ENCODE data around the gene CELSR1.

CELSR1 gene

DNA sequence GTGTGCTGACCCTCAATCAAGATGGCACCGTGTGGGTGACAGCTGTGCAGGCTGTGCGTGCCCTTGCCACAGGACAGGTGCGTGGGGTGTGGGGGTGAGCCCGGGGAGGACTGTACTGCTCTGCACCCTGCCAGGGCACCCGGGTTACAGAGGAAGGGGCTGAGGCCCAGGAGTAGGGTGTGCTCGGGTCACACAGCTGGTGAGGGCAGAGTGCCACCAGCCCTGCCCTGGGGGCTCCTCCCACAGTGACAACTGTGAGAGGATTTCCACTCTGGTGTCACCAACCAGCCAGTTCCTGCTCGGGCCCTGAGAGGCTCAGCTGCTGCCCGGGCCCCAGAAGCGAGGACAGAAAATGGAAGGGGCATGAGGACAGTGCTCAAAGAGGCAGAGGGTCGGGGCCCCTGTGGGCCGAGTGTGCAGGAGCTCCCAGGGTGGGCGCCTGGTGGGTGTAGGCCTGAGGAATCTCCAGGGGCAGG lies 181.4 kb downstream of the CELSR1 start:
- DNase-seq (ENCODE audit: low read depth in 1 of 2, low spot score in 1 of 2), result no peak

DNA sequence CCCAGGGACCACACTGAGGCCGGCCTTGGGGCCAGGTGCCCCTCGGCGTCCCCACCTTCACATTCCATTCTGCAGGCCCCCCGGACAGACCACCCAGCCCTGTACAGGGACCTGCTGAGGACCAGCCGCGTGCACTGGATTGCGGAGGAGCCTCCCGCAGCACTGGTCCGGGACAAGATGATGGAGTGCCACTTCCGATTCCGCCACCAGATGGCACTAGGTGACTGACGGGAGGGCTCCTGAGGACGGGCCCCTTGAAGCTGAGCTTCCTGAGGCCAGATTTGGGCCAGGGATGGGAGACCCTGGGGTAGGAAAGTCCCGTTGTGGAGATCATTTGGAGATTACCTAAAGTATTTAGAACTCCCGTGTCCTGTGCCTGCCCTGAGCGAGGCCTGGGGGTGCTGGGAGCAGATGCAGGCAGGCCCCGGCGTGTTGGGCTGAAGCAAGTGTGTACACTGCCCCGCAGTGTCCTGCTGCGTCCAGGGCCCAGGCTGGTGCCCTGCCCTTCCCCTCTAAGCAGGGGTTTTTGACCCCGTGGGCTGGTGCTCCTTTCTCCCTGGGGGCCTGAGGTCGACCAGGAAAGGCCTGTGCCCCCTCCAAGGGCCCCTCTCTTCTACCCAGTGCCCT lies 181.9 kb downstream of the CELSR1 start:
- peak; percentile 22 to 47 for DNase-seq (ENCODE audit: low read depth in 1 of 2, low spot score in 1 of 2)

DNA sequence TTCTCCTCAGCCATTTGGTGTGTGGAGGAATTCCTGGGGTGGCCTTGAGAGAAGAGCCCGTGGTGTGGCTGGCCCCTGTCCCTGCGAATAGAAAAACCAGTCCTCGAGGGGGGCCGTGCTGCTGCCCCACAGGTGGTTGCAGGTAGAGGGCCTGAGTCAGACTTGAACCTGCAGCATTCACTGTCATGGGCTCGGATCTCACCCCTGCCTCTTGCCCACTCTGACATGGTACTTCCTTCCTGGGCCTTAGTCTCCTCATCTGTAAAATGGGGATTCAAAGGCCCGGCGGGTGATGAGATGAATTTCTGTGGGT lies 182.5 kb downstream of the CELSR1 start:
- no peak for DNase-seq (ENCODE audit: low read depth in 1 of 2, low spot score in 1 of 2)

DNA sequence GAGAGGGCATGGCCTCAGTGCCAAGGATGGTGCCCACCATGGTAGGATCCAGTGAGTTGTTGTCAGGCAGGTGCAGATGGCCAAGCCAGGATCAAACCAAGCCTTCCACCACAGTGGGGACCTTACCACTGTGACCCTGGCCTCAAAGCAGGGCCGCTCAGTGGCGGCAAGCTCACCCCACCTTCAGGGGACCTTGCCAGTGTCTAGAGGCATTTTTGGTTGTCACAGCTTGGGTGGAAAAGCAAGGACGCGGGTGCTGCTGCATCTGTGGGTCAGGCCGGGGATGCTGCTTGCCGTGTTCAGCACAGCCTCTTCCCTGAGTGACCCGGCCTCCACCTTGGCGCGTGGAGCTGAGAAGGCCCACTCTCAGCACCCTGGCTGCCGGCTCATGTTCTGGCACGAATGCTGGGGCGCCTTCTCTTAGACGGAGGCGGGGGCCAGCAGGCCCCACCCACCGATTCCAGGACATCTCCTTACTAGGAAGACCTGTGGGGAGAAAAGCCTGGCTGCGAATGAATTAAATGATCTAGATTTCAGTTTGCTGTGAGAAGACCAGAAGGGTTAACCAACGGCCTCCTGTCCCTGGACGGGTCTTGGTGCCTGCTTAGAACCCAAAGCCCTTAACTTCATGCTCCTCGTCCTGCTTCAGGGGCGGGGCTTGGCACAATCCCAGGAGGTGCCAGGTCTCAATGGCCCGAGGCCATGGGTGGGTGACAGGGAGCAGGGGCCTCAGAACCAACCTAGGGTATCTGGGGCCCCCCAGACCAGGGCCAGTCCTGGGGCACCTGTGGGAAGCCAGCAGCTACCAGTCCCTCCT lies 183.0 kb downstream of the CELSR1 start:
- DNase-seq (ENCODE audit: low read depth in 1 of 2, low spot score in 1 of 2), result no peak

DNA sequence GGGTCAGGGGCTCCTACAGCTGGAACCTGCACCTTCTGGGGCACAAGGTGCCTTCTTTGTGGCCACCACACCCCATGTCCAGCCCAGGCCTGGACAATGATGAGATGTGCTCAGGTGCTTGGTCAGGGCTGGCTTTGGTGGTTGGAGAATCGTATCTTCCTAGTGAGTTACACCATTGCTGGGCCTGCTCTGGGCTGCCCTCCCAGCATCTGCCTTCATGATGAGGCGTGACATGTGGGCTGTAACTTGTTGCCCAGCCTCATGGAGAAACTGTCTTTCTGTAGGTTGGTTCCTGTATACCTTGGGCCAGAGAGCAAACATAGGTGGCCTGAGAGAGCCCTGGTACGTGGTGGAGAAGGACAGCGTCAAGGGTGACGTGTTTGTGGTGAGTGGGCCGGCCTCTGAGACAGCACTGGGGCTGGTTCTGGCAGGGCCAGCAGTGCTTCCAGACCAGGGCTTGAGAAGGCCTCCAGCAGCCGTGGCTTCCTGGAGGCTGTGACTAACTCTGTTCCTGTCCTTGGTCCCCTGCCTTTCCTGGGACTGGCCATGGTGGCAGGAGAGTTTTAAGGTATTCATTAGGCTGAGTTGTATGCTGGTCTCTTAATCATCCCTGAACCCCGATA lies 183.8 kb downstream of the CELSR1 start:
- no peak for DNase-seq (ENCODE audit: low read depth in 1 of 2, low spot score in 1 of 2)

DNA sequence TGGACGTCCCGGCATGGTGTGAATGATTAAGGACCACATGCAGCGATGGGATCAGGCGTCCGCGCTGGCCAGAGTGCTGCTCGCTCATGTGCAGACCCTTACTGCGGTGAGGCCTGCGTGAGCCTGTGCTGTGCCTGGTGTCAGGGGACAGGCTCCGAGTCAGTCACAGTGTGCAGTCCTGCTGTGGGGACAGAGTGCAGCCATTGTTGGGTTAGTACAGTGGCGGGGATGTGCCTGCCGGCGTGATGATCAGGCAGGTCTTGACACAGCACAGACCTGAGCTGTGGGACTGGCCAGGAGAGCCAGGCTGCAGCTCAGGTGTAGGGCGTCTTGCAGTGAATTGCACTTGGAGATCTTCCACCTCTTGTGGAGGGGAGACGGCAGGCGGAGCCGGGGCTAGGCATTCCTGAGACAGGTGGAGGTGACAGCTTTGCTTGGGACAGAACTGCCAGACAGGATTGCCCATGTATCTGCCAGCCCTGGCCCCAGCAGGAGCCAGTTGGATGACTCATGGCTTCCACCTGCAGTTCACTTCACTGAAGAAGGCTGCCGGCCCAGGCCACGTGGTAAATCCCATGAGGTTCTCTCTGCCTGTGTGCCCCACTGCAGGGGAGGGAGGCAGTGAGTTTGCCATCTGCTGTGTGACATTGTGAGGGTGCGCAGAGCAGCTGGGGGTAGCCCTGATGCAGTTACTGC lies 184.6 kb downstream of the CELSR1 start:
- DNase-seq (ENCODE audit: low read depth in 1 of 2, low spot score in 1 of 2), result no peak

DNA sequence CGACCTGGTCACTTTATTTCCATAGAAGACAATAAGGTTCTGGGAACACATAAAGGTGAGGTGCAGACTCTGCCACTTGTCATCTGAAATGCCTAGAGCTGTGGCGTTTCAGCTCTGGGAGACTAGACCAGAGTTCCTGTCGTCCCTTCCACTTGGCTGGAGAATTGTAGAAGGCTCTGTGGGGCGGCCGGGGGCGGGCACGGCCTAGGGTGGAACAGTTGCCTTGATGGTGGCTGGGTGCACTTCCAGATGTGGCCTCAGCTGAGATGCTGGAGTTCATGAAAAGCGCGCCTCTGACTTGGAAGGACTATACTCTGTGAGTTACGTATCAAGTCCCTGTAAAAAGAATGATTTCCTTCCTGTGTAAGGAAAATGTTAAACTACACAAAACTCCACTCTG lies 185.1 kb downstream of the CELSR1 start:
- DNase-seq (ENCODE audit: low read depth in 1 of 2, low spot score in 1 of 2), result no peak

DNA sequence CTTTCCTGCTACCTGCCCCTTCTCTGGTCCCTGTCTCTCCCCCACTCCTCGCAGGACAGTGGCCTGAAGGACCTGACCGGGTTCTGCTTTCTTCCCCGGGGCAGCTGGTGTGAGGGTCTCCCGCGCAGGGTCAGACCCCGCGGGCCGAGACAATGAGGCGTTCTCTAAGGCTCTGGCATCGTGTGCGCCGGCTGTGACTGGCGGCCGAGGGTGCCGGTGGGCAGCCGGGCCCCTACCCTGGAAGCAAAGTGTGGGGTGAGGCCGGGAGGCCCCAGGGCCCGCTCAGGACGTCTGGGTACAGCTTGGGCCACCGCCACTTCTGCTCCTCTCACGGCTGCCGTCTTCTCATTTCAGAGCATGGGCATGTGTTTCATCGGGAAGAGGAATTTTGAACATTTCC lies 185.7 kb downstream of the CELSR1 start:
- DNase-seq (ENCODE audit: low read depth in 1 of 2, low spot score in 1 of 2), result no peak

DNA sequence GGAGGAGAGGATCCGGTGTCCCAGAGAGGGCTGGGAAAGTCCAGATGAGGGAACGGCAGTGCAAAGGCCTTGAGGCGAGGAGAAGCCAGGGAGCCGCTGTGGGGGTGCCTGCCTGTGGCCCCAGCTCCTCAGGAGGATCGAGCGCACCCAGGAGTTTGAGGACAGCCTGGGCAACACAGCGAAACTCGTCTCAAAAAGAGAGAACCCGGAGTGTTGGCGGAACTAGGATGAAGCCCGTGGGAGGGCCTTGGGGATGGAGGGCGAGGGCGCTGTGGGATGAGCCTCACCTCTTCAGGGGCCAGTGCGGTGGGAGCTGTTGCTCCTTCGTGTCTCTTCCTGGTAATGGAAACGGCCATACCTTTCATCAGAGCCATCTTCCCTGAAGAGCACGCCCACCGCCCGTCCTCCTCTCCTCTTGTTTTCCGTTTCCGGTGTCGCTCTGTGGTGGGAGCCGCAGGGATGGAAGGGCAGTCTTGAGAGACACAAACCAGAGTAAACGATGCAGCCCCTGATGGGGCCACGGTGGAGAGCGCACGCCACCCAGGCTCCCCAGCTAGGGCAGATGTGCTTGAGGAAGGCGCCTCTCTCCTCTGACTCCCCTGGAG lies 186.2 kb downstream of the CELSR1 start:
- DNase-seq (ENCODE audit: low read depth in 1 of 2, low spot score in 1 of 2), result no peak

DNA sequence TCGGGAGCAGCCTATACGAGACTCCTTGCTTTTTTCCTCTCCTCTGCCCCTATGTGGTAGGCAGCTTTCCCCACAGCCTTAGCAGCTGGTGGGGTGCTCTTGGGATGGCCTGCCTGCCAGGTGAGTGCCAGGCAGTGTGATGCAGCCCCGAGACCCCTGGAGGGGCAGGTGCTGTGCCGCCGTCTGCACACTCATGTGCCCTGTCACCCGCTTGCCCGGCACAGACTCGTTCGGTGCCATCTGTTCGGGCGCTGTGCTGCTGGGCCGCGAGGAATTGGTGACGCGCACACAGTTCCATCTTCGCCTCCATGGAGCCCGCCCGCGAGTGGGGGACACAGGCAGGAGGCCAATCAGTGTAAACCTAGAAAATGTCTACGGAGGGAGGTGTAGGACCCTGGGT lies 186.8 kb downstream of the CELSR1 start:
- no peak for DNase-seq (ENCODE audit: low read depth in 1 of 2, low spot score in 1 of 2)

DNA sequence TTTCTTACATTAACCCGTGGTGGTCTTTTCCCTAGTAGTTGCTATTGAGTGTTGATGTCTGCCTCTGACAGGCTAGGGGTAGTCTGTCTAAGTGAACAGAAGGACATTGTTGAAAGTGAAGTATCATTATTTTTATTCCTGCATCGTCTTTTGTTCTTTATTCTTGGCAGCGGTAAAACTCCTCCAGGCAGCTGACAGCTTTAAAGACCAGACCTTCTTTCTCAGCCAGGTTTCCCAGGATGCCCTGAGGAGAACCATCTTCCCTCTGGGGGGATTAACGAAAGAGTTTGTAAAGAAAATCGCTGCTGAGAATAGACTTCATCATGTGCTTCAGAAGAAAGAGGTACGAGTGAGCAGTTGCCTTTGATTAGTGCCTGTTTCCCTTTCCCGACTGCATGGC lies 187.3 kb downstream of the CELSR1 start:
- no peak for DNase-seq (ENCODE audit: low read depth in 1 of 2, low spot score in 1 of 2)

DNA sequence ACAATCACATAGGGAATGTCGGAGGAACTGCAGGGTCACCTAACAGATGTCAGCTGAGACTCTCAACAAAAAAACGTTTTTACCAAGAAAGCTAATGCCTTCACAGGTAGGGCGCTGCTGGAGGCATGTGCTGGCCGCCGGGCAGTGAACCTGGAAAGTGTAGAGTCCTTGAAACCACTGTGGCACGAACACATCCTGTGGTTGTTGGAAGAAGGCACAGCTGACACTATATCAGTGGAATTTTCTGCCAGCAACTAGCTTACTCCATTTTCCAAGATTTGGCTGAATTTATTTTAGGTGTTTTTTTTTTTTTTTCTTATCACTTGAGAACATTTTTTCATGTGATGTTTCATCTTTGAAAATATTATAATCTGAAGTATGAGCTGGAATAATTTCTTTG lies 187.7 kb downstream of the CELSR1 start:
- DNase-seq (ENCODE audit: low read depth in 1 of 2, low spot score in 1 of 2), result no peak

DNA sequence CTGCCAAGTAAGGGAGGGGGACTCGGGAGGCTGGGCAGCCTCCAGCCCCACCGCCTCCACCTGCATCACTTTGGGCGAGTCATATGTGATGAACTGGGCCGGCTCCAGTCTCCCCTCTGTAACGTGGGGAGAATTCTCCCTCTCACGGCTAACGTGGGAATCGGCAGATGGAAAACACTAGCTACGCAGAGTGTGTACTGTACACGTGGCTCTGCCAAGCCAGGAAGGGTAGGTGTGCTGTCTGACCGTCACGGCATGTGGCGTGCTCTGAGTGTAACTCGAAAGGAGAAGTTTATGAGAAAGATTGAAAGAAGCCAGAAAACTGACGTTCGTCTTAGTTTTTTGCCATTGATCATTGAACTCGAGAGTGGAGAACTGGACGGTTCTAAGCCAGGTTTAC lies 188.2 kb downstream of the CELSR1 start:
- DNase-seq (ENCODE audit: low read depth in 1 of 2, low spot score in 1 of 2), result no peak

DNA sequence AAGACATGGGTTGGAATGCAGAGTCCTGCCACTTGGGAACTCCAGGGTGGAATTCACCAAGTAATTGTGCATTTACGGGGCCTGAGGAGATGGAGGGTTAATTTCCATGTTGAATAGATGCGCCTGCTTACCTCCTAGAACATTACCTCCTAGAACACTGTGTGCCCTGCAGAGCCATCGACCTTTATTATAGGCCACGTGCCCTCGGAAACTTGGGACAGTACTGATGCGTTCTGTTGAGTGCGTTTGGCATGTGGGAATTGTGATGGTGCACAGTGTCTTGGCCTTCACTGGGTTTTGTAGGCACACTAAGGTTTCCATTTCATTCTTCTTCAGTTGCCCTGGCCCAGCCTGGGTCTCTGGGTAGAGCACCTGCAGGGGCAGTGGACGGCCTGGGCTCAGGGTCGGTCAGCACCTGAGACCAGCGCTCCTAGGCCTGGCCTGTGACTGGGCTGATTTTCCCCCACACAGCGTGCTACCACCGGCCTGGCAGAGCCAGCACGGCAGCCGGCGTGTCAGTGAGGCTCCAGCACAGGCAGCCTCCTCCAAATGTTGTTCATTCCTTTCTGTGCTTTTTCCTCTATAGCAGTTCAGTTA lies 189.2 kb downstream of the CELSR1 start:
- DNase-seq (ENCODE audit: low read depth in 1 of 2, low spot score in 1 of 2), result no peak

DNA sequence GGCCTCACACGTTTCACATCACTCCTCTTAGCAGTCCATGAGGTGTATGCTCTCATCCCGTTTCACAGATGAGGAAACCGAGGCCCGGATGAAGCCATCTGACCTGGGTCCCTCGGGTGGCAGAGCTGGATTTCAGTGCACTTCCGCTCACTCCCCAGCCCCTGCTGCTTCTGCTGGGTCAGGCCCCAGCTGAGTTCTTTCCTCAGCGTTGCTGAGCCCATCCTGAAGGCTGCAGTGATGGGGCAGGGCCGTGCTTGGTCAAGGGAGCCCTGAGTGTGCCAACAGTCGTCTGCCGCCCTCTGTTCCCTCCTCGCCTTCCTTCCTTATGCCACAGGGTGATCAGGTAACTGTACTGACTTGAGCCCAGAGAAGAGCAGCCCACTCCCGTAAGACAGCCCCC lies 189.8 kb downstream of the CELSR1 start:
- no peak for DNase-seq (ENCODE audit: low read depth in 1 of 2, low spot score in 1 of 2)

DNA sequence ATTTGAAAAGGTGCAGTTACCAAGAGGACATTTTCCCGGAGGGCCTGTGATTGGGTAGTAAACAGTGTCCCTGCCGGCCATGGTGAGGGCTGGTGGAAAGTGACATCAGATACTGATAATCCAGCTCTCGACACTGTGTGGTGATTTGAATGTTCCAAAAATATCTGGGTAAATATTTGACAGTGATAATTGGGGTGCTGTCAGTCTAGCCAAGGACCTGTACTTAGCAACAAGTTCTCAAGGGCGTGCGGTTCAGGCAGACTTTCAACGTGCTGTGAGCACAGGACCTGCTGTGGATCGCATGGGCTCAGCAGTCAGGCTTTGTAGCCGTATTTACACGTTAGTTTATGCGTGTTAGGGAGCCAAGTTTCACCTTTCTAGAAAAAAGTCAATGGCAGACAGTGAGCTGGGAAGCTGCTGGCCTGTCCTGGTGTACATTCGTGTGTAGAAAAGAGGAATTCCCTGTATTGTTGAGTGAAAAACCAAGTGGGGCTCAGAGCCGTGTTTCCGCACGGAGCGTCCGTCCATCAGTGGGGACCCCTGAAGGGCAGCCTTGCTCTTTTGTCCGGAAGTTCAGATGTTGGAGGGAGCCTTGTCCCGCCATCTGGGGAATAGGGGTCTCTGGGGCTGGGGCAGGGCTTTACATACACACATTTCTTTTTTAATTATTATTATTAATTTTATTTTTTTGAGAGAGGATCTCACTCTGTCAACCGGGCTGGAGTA lies 190.6 kb downstream of the CELSR1 start:
- no peak for DNase-seq (ENCODE audit: low read depth in 1 of 2, low spot score in 1 of 2)

DNA sequence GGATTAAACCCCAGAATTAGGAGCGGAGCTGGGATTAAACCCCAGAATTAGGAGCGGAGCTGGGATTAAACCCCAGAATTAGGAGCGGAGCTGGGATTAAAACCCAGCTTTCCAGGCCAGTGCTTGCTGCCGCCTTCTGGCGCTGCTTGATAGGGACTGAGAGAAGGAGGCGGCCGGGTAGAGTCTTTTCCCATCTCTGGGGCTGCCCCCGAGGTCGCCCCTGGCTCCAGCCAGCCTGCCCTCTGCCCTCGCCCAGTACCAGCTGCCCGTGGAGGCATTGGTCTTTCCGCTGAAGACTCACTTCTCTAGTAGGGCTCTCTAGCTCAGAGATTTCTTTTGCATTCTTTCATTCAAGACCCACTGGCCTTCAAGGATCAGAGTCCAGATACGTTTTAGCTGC lies 196.7 kb downstream of the CELSR1 start:
- DNase-seq (ENCODE audit: low read depth in 1 of 2, low spot score in 1 of 2), result no peak

DNA sequence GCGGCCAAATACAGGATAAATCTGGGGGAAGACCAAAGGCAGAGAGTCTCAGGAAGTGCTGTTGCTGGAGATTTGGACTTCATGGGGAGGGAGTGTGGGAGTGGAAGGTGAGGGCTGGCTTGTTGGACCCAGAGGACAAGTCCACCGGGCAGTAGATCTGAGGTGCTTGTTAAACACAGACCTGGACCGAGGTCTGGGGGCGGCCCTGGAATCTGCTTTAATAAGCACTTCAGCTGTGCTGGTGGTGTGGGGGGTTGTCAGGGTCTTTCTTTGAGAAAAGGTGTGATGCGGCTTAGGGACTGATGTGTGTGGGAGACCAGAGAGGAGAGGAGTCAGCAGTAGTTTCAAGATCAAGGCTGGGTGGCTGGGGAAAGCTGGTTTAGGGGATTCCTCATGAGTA lies 197.5 kb downstream of the CELSR1 start:
- DNase-seq (ENCODE audit: low read depth in 1 of 2, low spot score in 1 of 2), result no peak

DNA sequence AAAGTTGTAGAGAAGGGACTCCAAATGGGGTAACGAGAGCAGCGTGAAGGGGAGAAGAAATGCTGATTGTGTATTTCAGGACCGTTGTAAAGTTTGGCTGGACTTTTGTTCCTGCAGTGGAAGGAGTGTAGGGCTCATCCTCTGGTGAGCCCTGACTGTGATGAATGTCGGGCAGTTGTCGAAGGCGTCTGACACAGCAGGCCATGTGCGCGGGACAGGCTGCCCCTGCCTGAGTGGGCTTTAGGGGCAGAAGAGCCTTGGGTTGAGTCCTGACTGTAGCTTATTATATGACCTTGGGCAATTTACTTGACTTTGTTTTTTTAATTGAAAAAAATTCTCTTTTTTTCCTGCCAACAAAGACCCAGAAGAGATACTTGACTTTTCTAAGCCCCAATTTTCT lies 198.8 kb downstream of the CELSR1 start:
- no peak for DNase-seq (ENCODE audit: low read depth in 1 of 2, low spot score in 1 of 2)

DNA sequence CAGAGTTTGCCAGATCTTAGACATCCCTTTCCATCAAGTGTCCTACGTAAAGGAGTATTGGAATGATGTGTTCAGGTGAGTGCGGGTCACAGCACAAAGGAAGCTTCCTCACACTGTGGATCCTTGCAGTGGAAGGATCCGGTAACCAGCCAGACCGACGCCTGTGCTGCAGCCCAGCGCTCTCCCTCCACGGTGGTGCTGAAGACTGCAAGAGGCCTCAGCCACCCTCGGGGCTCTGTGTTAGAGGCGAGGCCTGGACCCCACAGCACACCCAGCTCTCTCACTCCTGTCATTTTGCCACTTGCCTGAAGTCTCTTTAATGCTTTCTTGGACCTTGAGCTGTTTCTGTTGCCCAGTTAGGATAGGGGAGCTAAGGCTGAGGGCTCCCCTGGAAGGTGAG lies 199.6 kb downstream of the CELSR1 start:
- no peak for DNase-seq (ENCODE audit: low read depth in 1 of 2, low spot score in 1 of 2)
